ENCODE results near the gene GNS. TPM values are rescaled to one million over a fixed set of nuclear protein-coding genes. Genes with fewer than 3 reads are reported as not detected.

Gene GNS
- total RNA-seq, 1 donor from 2014 or later: 135 TPM

DNA sequence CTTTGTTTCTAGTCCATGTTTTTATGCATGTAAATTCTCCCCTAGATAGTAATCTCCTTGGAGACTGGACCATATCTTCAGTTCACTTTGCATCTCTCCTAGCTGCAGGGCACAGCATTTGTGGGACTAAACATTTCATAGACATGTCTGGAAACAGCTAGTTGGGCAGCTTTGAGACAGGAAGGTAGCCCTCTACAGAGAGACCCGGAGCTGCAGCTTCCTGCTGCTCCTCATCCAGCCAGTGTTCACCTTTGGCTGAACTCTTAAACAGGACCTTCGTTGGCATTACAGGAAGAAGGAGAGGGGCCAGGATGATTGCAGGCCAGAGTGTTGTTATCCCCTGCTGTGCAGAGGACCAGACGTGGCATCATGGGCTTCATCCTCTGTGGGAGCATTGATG, 52.9 kb downstream of the GNS start:
- TF ChIP-seq, protein P1, sequence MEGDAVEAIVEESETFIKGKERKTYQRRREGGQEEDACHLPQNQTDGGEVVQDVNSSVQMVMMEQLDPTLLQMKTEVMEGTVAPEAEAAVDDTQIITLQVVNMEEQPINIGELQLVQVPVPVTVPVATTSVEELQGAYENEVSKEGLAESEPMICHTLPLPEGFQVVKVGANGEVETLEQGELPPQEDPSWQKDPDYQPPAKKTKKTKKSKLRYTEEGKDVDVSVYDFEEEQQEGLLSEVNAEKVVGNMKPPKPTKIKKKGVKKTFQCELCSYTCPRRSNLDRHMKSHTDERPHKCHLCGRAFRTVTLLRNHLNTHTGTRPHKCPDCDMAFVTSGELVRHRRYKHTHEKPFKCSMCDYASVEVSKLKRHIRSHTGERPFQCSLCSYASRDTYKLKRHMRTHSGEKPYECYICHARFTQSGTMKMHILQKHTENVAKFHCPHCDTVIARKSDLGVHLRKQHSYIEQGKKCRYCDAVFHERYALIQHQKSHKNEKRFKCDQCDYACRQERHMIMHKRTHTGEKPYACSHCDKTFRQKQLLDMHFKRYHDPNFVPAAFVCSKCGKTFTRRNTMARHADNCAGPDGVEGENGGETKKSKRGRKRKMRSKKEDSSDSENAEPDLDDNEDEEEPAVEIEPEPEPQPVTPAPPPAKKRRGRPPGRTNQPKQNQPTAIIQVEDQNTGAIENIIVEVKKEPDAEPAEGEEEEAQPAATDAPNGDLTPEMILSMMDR (IDR thresholded peaks at IDR 0.05): no peak
- H3K36me3 Mint-ChIP-seq (ENCODE audit: low read depth): peaks cover 4% of the 10 kb centered on the region
- no peaks in the 10 kb centered on the region for H3K9me3 Mint-ChIP-seq (ENCODE audit: low read depth)
- H3K27me3 Mint-ChIP-seq (ENCODE audit: low read depth): no peaks in the 10 kb centered on the region
- no peak overlapping the region for H3K27ac Mint-ChIP-seq (ENCODE audit: unreplicated experiment)
- peaks cover 1% of the 10 kb centered on the region for H3K4me1 Mint-ChIP-seq (ENCODE audit: low read depth)
- no peak overlapping the region for H3K4me3 Mint-ChIP-seq (ENCODE audit: unreplicated experiment)
- DNase-seq (ENCODE audit: low spot score): no peak

DNA sequence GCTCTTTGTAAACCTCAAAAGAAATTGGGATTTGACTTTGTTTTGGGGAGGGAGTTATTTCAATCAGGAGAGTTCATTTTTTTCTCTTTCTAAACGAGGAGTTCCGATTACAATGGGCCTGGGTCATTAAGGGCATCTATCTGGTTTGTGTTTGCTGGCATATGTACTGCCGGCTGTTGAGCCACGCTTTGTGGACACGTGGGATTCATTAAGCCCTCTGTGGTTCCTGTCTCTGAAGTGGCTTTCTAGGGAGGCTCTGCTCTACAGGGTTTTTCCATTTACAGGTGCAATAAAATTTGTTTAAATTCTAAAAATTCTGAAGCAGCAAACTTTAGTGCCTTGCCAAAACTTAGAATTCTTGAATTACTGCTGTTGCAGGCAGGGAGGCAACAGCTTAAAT, 57.9 kb downstream of the GNS start:
- TF ChIP-seq, protein P1 (IDR thresholded peaks at IDR 0.05): no peak
- Mint-ChIP-seq H3K36me3 (ENCODE audit: low read depth) (peaks cover 9% of the 10 kb centered on the region), H3K4me3 (ENCODE audit: unreplicated experiment) (no peak overlapping the region), H3K9me3 (ENCODE audit: low read depth) (no peaks in the 10 kb centered on the region), H3K27me3 (ENCODE audit: low read depth) (no peaks in the 10 kb centered on the region), H3K27ac (ENCODE audit: unreplicated experiment) (no peak overlapping the region), H3K4me1 (ENCODE audit: low read depth) (peaks cover 11% of the 10 kb centered on the region)
- no peak for DNase-seq (ENCODE audit: low spot score)

DNA sequence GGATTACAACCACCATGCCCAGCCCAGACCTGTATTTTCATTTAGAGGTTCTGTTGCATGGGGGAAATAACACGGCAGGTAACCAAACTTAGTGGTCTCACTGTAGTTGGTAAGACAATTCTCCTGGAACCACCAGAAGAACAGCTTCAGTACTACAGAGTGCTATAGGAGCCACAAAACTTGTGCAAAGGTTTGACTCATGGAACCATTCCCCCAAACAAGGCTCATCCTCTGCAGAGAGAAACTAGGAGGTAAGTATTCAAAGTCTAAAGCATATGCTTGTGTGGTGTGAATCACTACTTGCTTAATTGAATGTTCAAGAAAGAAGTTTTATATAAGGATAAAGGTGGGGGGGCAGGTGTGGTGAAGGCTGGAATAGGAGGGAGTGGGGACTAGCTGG, 58.7 kb downstream of the GNS start:
- Mint-ChIP-seq H3K4me1 (ENCODE audit: low read depth) (peaks cover 18% of the 10 kb centered on the region), H3K4me3 (ENCODE audit: unreplicated experiment) (no peak overlapping the region), H3K27me3 (ENCODE audit: low read depth) (no peaks in the 10 kb centered on the region), H3K9me3 (ENCODE audit: low read depth) (no peaks in the 10 kb centered on the region), H3K36me3 (ENCODE audit: low read depth) (peaks cover 9% of the 10 kb centered on the region), H3K27ac (ENCODE audit: unreplicated experiment) (no peak overlapping the region)
- DNase-seq (ENCODE audit: low spot score): no peak
- TF ChIP-seq, protein P1 (IDR thresholded peaks at IDR 0.05): no peak

DNA sequence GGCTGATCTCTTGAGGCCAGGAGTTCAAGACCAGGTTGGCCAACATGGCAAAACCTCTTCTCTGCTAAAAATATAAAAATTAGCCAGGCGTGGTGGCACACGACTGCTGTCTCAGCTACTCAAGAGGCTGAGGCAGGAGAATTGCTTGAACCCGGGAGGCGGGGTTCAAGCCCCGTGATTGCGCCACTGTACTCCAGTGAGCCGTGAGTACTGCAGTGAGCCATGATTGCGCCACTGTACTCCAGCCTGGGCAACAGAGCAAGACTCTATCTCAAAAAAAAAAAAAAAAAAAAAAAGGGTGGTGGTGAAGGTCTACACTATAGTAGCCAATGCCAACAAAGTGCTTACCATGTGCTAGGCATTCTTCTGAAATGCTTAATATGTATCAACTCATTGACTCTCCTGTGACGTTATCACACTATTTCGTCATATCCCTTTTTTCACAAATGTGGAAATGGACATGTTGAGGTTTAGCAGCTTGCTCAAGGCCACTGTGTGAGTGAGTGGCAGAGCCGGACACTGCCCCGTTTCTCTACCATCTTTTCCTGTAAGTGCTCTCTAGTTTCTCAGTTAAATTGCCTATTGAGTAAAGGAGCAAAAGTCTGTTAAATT, 59.6 kb downstream of the GNS start:
- TF ChIP-seq, protein P1 (IDR thresholded peaks at IDR 0.05): no peak
- Mint-ChIP-seq H3K9me3 (ENCODE audit: low read depth) (no peaks in the 10 kb centered on the region), H3K36me3 (ENCODE audit: low read depth) (peaks cover 13% of the 10 kb centered on the region), H3K27me3 (ENCODE audit: low read depth) (no peaks in the 10 kb centered on the region), H3K4me1 (ENCODE audit: low read depth) (peaks cover 23% of the 10 kb centered on the region), H3K4me3 (ENCODE audit: unreplicated experiment) (no peak overlapping the region), H3K27ac (ENCODE audit: unreplicated experiment) (no peak overlapping the region)
- no peak for DNase-seq (ENCODE audit: low spot score)

DNA sequence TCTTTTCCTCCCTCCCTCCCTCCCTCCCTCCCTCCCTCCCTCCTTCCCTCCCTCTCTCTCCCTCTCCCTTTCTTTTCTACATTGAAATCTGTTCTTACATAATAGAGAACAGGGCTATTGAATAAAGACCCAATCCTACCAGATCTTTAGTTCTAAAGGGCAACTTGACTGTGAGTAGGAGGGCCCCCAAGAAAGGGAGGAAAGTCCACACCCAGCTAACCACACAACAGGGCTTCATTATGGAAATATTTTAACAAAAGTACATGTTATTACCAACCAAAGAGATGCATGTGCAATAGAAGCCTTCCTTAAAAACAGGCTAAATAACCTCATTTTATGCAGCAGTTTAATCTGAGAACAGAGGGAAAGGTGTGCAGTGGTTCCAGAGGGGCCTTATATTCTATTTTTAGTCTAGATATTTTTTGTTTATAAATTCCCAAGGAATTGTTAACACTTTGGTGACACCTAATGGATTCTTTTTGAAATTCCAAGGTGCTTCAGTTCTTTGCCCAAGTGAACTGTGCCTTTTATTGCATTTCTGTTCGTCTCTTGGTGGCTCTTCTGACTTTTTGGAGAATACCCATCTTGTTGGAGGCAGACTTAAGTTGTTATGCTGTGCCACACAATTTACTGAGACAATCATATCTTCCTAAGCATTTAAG, 63.0 kb downstream of the GNS start:
- Mint-ChIP-seq H3K4me3 (ENCODE audit: unreplicated experiment) (no peak overlapping the region), H3K4me1 (ENCODE audit: low read depth) (peaks cover 36% of the 10 kb centered on the region), H3K27me3 (ENCODE audit: low read depth) (no peaks in the 10 kb centered on the region), H3K9me3 (ENCODE audit: low read depth) (no peaks in the 10 kb centered on the region), H3K36me3 (ENCODE audit: low read depth) (peaks cover 21% of the 10 kb centered on the region), H3K27ac (ENCODE audit: unreplicated experiment) (no peak overlapping the region)
- TF ChIP-seq, protein P1 (IDR thresholded peaks at IDR 0.05): peak; percentile 83
- DNase-seq (ENCODE audit: low spot score): no peak

All from chondrocyte (in vitro differentiated cells).